RWPE2 (cell line): ENCODE results near the gene PTPRN2.

Source experiments
- ATAC-seq: fragments of 200-7000 bp; cut with Tn5 transposase; 3 replicates; pipeline ENCODE4 v1.9.1; 2021; ENCODE audit warnings: low read depth
- DNase-seq: peaks from one replicate; pipeline ENCODE4 v3.0.0-alpha.2; 2020; ENCODE audit warnings: low spot score
- H3K27ac ChIP-seq: fragments of 450-650 bp; 2 replicates; pipeline ENCODE4 v1.5.1; 2017; ENCODE audit warnings: mild to moderate bottlenecking; ENCODE audit not compliant: poor library complexity, severe bottlenecking
- H3K27me3 ChIP-seq: fragments of 250-450 bp; sonication (Bioruptor Pico); 2 replicates; pipeline ENCODE4 v1.5.1; 2021; ENCODE audit warnings: mild to moderate bottlenecking, moderate library complexity; ENCODE audit not compliant: insufficient read depth, poor library complexity, severe bottlenecking
- H3K36me3 ChIP-seq: fragments of 250-450 bp; sonication (Bioruptor Pico); 2 replicates; pipeline ENCODE4 v1.5.1; 2020; ENCODE audit warnings: low read depth, mild to moderate bottlenecking, moderate library complexity
- H3K4me1 ChIP-seq: fragments of 250-450 bp; sonication (Bioruptor Pico); 2 replicates; pipeline ENCODE4 v1.5.1; 2021; ENCODE audit warnings: mild to moderate bottlenecking, moderate library complexity; ENCODE audit not compliant: insufficient read depth, poor library complexity, severe bottlenecking
- H3K4me3 ChIP-seq: fragments of 250-450 bp; sonication (Bioruptor Pico); 2 replicates; pipeline ENCODE4 v1.5.1; 2021; ENCODE audit warnings: mild to moderate bottlenecking, moderate library complexity; ENCODE audit not compliant: severe bottlenecking
- H3K9me3 ChIP-seq: fragments of 250-450 bp; sonication (Bioruptor Pico); 2 replicates; pipeline ENCODE4 v1.5.1; 2021; ENCODE audit warnings: mild to moderate bottlenecking, moderate library complexity; ENCODE audit not compliant: severe bottlenecking
- CTCF ChIP-seq: fragments of 450-650 bp; IDR thresholded peaks from one replicate; pipeline ENCODE4 v1.5.1; 2017; ENCODE audit warnings: mild to moderate bottlenecking, moderate library complexity; ENCODE audit not compliant: poor library complexity, severe bottlenecking

PTPRN2 gene

DNA sequence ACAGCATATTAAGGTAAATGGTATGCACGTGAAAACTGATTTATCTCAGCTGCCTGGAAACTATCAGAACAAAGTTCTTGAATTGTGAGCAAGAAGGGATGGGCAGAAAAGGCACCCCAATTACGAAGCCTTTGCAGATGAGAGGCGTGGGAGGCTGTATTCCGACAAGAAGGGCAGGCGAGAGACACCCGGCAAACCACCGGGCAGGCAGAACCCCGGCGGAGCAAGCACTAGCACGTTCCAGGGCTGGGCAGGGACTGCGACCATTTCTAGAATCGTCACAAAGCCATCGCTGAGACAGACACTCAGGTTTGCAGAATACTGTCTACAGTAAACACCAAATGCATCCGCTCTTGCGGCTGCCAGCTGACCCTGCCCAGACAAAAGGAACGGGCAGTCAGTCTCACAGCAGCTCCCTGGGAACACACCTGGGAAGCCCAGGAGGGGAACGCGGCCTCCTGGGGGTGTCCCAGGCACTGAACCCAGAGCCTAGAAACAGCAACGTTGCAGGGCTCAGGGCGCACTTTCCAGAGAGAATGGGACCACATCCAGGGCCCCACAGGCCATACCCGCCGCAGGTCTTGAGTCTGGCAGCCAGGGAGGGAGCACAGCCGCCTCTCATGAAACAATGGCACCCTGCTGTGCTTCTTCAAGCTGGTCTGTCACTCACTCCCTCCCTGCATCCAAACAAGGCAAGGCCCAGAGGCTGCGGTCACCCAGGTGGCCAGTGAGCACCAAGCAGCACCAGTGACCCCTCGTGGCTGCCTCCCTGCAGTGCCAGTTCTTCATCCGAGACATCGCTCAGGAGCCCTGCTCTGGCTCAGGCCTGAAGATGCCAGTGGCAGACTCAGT, 261.9 kb downstream of the PTPRN2 start:
- H3K27ac ChIP-seq = peak overlapping the region; percentile 2
- no peaks in the 10 kb centered on the region for H3K4me1 ChIP-seq
- DNase-seq (no peak), ATAC-seq (peak; percentile 63)
- no peaks in the 10 kb centered on the region for H3K36me3 ChIP-seq
- no peak for TF ChIP-seq CTCF
- H3K27me3 ChIP-seq = no peaks in the 10 kb centered on the region
- no peak overlapping the region for H3K4me3 ChIP-seq
- H3K9me3 ChIP-seq = peaks cover 2% of the 10 kb centered on the region

GRCh38 chr7:158324397-158325360, 262.9 kb downstream of the PTPRN2 start:
- Histone ChIP-seq H3K27ac (peak overlapping the region; percentile 25), H3K4me3 (no peak overlapping the region), H3K4me1 (no peaks in the 10 kb centered on the region), H3K36me3 (no peaks in the 10 kb centered on the region), H3K9me3 (peaks cover 4% of the 10 kb centered on the region), H3K27me3 (no peaks in the 10 kb centered on the region)
- no peak for ATAC-seq
- DNase-seq = no peak
- no peak for TF ChIP-seq CTCF

DNA sequence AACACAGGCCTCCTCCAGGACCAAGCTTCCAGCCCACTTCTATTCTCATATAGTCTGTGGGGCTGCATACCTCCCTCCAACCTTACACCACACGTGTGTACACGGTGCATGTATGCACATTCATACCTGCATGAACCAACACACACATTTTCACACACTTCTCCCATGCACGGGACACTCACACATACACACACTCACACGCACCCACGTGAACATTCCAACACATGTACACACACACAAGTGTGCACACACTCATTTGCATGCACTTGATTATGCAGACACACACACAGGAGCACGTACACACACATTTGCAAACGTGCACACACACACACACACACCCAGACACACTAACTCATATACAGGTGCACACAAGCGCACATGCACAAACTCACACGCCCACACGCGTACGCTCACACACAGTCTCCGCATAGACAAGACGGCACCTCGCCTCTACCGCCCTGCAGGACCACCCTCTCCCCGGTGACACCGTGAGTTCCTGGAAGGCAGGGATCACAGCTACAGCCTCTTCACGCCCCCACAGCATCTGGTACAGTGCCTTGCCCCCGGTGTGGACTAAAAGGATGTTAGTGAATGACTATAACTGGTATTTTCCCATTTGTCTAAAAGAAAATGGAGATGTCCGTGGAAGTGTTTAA, 263.8 kb downstream of the PTPRN2 start:
- H3K9me3 ChIP-seq = peaks cover 4% of the 10 kb centered on the region
- no peaks in the 10 kb centered on the region for H3K4me1 ChIP-seq
- TF ChIP-seq CTCF = no peak
- no peaks in the 10 kb centered on the region for H3K36me3 ChIP-seq
- H3K4me3 ChIP-seq = no peak overlapping the region
- H3K27me3 ChIP-seq = no peaks in the 10 kb centered on the region
- no peak overlapping the region for H3K27ac ChIP-seq
- ATAC-seq (no peak), DNase-seq (no peak)

DNA sequence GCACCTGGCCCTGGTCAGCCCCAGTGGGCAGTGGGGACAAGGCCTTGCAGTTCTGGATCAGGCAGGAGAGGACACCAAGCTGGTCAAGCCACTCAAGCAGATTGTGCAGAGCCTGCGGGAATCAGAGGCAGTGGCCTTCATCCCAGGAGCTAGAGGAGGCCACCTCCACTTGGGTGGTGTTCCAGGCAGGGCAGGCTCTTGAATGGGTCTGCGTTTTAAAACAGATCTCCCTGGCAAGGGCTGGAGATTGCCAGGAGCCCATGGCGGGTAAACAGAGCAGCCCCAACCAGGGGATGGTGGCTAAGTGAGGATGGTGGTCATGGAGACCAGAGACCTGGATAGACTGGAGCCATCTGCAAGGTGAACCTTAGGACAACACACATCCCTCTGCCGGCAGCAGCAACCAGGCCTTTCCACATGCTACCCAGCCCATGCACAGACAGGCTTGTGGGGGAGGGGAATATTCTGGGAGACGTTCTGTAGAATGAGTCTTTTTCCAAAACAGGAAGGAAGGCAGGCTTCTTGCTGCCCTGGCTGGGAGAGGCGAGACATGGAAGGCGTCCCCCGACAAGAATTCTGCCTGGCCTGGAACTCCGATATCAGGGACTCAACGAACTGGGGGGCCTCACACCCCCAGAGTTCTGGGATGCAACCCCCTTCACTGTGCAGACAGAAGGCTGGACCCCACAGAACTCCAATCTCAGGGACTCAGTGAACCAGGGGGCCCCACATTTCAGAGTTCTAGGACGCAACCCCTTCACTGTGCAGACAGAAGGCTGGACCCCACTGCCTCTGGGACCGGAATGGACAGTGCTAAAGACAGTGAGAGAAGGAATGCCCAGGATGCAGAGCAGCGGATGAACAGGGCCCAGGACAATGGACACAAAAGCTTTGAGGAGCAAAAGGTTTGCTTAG, 264.8 kb downstream of the PTPRN2 start:
- no peaks in the 10 kb centered on the region for H3K27me3 ChIP-seq
- DNase-seq (no peak), ATAC-seq (no peak)
- no peak overlapping the region for H3K27ac ChIP-seq
- H3K4me1 ChIP-seq = no peaks in the 10 kb centered on the region
- H3K36me3 ChIP-seq = no peaks in the 10 kb centered on the region
- peaks cover 4% of the 10 kb centered on the region for H3K9me3 ChIP-seq
- H3K4me3 ChIP-seq = no peak overlapping the region
- no peak for TF ChIP-seq CTCF
